HG02571 (cell line): ENCODE data around the gene ETV6.
A peak's percentile ranks its signal among the peaks of the same experiment; 100 is the strongest.
"Not testable (repeated sequence)": the region's sequence is repeated elsewhere in the genome, so short reads cannot be mapped to it uniquely, and the experiment has no call there.

Source experiments
- ATAC-seq: cut with Tn5 transposase; IDR thresholded peaks from one replicate; pipeline ENCODE4 v1.9.1; 2021; ENCODE audit warnings: mild to moderate bottlenecking, moderate library complexity; ENCODE audit not compliant: unreplicated experiment

The ETV6 gene

DNA sequence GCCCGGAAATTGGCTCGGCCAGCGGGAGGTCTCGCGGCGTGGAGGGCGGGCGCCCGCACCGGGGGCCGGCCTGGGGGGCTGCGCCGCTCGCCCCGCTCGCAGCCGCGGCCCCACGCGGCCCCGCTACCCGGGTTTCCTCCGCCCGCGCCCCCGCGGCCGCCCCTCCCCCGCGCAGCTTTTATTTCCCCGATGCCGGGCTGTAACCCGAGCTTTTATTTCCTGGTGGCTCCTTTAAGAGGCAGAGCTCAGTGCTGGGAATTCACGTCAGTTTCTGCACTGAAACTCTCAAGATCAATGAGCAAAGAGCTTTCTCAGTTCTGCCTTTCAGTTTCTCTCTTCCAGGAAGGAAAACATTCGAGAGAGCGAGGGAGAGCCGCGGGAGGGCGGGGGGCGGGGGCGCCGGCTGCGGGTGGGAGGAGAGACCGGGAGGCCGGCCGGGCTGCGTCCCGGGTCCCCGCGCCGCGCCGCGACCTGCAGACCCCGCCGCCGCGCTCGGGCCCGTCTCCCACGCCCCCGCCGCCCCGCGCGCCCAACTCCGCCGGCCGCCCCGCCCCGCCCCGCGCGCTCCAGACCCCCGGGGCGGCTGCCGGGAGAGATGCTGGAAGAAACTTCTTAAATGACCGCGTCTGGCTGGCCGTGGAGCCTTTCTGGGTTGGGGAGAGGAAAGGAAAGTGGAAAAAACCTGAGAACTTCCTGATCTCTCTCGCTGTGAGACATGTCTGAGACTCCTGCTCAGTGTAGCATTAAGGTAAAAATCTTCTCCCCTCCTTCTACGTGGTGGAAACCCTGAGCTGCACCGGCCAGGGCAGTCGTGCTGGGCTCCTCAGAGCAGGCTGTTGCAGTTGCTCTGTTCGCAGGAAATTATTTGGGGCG lies at the start of gene ETV6:
Gene ETV6, plus strand, starts transcription at position 262 of the 873 bp plus-strand sequence. Its CDS starts 454 bp downstream, at position 716.
- ATAC-seq, result peak; percentile 45

DNA sequence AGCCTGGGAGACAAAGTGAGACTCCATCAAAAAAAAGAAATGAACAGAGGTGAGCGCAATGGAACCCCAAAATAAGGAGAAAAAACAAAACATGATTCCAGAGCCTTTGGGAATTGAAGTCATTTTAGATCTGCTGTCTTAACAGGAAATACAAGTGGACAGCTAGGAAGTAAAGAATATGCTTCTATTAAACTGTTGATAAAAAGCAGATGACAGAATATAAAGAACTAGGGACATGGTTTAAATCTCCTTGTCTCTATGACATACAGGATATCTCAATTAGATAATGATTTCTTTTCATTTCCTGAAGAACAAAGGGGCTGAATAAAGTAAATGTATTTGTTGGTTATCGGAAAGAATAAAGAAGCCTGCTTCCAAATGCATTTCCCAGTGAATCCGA lies 49.3 kb upstream of the ETV6 start:
- no peak for ATAC-seq

DNA sequence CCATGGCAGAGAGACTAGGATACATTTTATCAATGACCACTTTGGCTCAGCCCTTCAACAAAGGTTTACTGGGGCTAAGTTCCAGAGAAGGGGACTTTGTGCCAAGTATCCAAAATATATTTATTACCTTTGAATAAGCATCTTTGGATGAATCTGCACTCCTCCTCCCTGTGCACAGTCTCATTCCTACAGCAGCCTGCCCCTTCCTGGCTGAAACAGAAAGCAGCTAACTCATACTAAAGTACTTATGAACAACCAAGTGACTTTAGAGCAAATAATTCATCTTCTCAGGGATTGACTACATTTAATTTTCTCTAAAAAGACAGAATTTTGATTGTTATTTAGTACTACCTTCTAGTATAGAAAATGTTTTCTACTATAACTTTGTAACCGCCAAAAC lies 47.8 kb upstream of the ETV6 start:
- ATAC-seq, result no peak

DNA sequence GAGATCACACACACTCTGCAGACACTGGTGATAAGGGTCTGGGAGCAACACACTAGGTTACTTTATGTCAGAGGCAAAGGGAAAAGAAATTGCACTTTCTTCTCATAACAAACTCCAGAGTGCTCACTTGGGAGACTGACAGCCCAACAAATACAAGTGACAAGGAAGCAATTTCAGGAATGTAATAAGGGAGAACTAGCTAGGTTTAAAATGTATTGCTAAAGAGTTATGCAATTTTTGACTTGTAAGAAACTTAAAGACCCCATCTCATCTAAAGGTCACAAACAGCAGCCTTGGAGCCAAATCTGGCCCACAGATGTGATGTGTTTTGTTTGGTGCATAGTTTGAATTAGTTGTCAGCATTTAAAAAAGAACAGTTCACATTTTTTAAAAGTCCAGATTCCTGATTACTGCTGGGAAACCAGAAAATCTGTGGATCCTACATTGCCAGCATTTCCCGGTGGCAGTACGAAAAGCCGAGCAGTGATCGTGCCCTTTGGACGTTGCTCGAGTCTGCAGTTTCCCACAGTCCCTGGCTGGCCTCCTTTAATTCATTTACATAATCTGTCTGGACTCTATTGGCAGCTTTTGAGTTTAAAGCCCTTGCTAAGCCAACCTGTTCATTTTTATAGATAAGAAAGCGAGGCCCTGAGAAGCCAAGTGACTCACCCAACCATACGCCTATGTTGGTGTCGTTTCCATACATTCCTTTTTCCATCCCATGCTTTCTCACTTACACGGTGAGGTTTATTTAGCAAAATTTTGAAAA lies 42.0 kb upstream of the ETV6 start:
- no peak for ATAC-seq

DNA sequence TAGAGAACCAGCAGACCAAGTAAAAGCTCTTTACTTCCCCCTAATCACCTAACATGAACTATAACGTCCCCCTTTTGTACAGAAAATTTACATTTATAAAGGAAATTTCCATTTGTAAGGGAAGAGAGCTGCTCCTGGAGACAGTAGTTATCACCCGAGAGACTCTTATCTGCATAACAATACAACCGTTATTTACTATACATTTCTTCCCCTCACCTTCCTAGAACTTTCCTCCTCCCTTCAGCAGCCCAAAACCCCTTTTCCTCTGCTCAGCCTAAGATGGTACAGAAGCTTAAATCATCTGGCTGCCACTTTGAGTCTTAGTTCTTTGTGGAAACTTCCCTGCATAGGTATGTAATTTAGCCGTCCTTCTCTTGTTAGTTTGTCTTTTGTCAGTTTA lies 40.4 kb upstream of the ETV6 start:
- no peak for ATAC-seq

DNA sequence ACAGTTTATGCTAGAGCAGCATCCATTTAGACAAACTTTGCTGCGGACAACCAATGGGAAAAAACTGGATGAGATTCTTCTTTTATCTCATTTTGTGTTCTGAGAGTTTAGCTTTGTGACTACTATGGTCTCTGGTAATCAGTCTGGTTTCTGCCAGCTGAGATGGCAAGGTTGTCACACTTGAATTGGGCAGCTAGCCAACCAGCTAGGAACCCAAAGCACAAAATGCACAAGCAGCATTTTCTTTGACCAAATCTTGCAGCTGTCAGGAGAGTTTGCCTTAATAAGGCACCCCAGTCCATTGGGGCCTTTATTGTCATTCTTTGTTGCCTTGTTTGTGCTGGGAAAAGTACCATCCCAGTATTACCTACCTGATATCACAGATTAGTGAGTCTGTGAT lies 34.0 kb upstream of the ETV6 start:
- ATAC-seq, result no peak

DNA sequence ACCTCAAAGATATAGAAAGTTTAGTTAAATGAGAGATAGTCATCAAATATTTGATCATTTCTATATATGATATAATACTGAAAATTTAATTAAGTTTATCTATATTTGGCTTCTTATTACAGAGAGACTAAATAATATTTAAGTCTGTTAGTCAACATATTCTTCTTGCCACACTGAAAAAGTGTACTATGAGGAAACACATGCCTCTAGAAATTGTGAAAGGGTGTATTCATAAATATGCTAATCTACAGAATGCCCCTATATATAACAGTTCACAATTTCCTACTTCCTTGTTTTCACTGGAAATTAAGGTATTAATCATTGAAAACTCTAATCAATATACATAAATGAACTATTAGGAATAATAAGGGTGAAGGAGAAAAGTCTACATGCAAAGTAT lies 31.4 kb upstream of the ETV6 start:
- no peak for ATAC-seq

DNA sequence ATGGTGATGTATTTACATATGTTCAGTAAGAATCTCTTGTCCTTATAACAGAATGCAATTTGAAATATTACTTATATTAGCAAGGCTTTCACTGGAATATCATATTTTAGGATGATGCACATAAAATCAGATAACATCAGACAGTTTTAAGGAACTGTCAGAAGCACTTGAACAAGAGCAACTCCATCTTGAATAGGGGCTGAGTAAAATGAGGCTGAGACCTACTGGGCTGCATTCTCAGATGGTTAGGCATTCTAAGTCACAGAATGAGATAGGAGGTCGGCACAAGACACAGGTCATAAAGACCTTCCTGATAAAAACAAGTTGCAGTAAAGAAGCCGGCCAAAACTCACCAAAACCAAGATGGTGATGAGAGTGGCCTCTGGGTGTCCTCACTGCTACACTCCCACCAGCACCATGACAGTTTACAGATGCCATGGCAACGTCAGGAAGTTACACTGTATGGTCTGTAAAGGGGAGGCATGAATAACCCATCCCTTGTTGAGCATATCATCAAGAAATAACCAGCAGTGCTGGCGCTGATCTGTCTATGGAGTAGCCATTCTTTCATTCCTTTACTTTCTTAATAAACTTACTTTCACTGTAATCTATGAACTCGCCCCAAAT lies 27.6 kb upstream of the ETV6 start:
- ATAC-seq, result no peak

DNA sequence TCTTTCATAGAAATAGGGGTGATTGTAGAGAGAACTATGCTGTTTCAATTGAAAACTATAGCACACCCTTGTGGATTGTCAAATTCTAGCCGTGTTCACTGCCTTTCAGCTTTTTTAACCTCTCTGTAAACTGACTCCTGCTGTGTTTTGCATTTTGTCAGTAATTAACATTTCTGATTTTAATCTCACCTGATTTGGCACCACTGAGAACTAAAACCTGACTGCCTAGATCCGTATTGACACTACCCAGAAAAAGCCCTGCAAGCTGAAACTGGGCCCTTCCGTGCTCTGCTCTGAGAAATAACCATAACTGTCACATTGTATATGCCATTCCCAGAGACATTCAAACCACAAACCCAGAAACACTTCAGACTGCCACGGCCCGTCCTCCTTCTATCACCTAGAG lies 26.6 kb upstream of the ETV6 start:
- ATAC-seq, result no peak

DNA sequence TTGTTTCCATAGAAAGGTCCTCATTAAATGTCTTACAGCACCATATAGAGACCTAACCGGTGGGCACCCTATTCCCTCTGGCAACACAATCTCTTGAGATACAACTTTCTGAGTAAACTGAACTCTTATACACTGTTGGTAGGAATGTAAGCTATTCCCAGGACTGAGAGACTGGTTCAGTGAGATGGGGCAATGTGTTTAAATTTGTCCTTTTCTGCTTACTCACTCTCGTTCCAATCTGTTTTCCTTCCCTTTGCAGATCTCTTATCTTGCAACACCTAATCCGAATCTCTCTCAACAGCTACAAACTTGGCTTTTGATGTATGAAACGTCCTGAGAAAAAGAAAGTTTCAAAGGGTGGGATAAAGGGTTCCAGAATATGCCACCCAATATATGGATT lies 26.1 kb upstream of the ETV6 start:
- ATAC-seq, result no peak

DNA sequence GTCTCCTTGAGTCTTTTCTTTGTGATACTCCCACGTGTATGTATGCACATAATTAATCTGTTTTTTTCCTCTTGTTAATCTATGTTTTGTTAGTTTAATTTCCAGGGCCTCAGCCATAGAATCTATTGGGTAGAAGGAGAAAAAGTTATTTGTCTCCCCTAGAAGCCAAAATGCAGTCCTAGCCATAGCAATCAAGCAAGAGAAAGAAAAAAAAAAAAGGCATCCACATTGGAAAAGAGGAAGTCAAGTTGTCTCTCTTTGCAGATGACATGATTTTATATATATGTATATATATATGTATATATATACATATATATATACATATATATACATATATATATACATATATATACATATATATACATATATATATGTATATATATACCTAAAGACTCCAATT lies 25.4 kb upstream of the ETV6 start:
- ATAC-seq, result no peak

DNA sequence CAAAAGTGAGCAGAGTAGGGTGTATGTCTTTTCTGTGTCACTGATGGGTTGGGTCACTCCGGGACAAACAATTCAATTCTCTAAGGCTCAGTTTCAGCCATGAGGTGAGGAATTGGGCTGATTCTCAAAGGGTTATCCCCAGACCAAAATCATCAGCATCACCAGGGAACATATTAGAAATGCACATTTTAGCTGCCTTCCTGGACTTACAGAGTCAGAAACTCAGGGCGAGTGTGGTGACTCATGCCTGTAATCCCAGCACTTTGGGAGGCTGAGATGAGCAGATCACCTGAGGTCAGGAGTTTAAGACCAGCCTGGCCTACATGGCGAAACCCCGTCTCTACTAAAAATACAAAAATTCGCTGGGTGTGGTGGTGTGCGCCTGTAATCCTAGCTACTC lies 21.8 kb upstream of the ETV6 start:
- ATAC-seq, result not testable (repeated sequence)

DNA sequence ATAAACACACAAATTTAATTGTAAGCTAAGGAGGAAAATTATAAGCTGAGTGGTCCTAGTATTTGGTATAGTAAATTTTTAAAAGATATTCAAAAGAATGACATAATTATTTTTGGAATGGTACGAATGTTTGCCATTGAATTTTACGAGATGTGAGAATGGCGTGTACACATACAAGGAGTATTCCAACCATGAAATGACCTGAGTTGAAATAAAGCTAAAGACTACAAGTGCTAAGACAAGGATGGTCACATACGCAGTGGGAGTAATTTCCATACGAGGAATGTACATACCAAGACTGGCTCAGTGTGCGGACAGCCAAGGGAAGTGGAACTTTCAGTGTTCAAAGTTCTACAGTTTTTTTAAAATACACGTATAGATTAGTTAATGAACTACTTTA lies 21.1 kb upstream of the ETV6 start:
- no peak for ATAC-seq

DNA sequence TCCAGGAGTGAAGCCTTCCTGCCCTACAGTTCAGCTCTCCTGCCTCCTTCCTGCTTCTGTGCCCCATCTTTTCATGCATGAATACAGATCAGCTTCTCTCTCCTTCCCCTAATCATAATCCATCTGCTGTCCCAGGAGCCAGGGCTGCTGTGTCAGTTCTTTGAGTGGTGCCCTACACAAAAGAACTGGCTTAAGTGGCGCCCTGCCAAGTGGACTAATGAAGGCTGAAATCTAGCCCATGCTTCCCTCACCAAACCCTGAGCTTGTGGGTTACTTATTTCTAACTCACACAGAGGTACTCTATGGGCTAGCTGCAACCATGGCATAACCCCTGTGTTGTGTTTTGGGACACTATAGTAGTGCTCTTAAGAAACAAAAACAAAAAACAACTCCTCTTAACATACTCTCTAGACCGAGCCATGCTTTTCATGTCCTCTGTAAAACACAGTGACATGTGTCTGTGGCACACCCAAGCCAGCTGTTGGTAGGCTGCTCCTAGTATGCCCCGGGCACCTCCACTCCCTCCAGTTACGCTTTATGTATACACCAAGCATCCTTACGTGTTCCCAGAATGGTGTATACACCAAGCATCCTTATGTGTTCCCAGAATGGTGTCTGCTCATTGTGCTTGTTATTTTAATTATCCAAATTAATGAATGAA lies 19.3 kb upstream of the ETV6 start:
- ATAC-seq, result no peak

DNA sequence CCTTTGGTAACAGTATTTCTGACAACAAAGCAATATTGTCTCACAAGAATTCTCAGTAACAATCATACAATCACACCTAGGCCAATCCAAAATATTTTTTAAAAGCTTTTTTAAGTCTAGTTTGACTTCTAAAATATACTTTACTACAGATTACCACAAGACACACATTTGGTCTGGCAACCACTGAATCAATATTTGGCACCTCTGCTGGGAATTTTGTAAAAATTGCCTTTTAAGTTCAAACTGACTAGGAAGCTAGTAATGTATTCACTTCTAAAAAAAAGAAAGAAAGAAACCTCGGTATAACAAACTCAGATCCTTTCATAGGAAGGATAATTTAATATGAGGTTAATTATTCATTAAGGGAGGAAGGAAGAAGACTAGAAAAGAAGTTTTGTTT lies 18.2 kb upstream of the ETV6 start:
- ATAC-seq, result no peak

DNA sequence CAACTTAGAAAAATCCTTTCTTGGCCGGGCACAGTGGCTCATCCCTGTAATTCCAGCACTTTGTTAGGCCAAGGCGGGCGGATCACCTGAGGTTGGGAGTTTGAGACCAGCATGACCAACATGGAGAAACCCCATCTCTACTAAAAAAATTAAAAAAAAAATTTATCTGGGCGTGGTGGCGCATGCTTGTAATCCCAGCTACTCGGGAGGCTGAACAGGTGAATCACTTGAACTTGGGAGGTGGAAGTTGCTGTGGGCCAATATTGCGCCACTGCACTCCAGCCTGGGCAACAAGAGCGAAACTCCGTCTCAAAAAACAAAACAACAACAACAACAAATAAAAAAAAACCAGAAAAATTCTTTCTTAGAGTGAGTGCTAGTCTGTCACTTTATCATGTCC lies 17.6 kb upstream of the ETV6 start:
- not testable (repeated sequence) for ATAC-seq

DNA sequence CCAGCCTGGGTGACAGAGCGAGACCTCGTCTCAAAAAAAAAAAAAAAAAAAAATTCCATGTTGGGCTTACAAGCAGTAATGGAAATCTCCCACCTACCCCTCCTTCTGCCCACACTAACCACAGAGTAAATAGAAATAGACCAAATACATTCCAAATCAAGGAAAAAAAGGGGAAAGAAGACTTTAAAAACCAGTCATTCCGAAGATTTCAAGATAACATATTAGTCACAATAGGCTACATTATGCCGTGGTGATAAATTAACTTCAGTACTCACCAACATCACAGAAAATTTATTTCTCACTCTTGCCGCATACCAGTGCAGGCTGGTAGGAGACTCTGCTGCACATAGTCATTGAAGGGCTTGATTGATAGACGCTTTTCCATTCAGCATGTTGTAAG lies 15.5 kb upstream of the ETV6 start:
- ATAC-seq, result no peak

DNA sequence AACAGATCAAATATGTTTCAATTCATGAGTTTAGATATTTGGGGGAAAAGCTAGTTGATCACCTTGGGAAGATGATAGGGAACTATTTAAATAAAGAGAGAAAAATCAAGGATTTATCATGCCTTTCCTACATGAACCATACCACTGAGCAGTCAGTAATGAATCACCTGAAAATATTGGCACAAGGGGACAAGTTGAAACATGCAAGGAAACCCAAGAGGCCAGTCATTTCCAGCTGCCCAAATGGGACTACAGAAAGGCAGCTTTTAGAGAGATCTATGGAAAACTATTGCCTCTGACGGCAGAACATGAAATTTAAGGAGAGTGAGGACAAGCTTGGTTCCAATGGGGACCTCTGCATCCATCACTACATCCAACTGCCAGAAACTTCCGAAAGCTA lies 14.1 kb upstream of the ETV6 start:
- ATAC-seq, result no peak

DNA sequence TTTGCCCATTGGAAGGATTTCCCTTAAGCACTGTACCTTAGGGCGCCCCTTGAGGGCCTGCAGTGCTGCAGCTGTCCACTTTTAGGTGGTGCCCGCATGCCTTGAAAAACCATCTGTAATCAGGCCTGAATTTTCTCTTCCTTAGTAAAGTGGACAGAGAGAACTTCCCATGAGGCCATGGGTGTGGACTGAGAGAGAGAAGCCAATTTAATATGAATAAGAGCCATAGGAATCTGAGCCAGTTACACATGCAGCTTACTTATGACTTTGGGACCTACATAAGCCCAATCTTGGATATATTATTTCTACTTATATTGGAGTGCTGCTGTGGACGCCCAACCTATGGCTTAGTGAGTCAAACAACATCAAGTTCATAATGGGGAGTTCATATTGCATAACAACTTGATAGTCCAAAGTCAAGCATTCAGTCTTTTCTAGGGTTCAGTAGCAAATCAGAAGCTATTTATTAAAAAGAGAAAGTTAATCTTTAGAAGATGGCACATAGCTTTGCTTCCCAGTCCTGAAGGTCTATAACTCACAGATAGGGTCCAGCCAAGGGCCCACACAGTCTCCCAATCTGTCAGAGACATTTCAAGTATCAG lies 11.1 kb upstream of the ETV6 start:
- no peak for ATAC-seq

DNA sequence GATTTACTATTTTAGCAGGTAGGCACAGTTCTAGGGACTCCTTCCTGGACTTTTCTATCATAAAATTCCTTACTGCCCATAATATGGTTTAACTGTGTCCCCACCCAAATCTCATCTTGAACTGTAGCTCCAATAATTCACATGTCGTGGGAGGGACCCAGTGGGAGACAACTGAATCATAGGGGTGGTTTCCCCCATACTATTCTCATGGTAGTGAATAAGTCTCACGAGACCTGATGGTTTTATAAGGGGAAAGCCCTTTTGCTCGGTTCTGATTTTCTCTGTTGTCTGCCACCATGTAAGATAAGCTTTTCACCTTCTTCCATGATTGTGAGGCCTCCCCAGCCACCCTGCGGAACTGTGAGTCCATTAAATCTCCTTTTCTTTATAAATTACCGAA lies 10.0 kb upstream of the ETV6 start:
- no peak for ATAC-seq

DNA sequence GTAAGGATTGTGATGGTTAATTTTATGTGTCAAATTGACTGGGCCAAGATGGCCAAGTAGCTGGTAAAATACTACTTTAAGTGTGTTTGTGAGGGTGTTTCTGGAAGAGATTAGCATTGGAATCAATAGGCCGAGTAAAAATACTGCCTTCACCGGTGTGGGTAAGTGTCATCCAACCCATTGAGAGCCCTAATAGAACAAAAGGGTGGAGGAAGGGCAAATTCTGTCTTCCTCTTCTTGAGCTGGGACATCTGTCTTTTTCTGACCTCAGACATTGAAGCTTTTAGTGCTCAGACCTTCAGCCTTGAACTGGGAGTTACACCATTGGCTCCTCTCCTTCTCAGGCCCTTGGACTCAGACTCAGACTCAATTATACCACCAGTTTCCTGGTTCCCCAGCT lies 8.0 kb upstream of the ETV6 start:
- ATAC-seq, result no peak
